H9 (cell line): Measurements from ENCODE around the gene CD247. TPM values are rescaled to one million over a fixed set of nuclear protein-coding genes. Genes with fewer than 3 reads are reported as not detected.

Experiments
- DNase-seq: peaks from one replicate; pipeline ENCODE4 v3.0.0-alpha.2; 2017
- H2AFZ ChIP-seq: one replicate; pipeline ENCODE4 v1.6.1; 2013; ENCODE audit warnings: mild to moderate bottlenecking, low read length, control low read depth, moderate library complexity
- H2AK5ac ChIP-seq: 2 replicates; pipeline ENCODE4 v1.6.1; 2013; ENCODE audit warnings: low read length, control low read depth, mixed read lengths; ENCODE audit not compliant: insufficient read length
- H2BK120ac ChIP-seq: one replicate; pipeline ENCODE4 v1.6.1; 2013; ENCODE audit warnings: low read depth, mild to moderate bottlenecking, low read length, control low read depth, inconsistent platforms; ENCODE audit not compliant: poor library complexity, severe bottlenecking
- H2BK12ac ChIP-seq: 2 replicates; pipeline ENCODE4 v1.6.1; 2013; ENCODE audit warnings: low read length, control low read depth, mixed read lengths, low read depth; ENCODE audit not compliant: insufficient read length
- H2BK15ac ChIP-seq: 2 replicates; pipeline ENCODE4 v1.6.1; 2013; ENCODE audit warnings: low read depth, low read length, control low read depth
- H2BK20ac ChIP-seq: one replicate; pipeline ENCODE4 v1.6.1; 2013; ENCODE audit warnings: low read depth, mild to moderate bottlenecking, low read length, control low read depth, inconsistent platforms; ENCODE audit not compliant: poor library complexity, severe bottlenecking
- H2BK5ac ChIP-seq: 2 replicates; pipeline ENCODE4 v1.6.1; 2013; ENCODE audit warnings: low read length, control low read depth, mixed read lengths; ENCODE audit not compliant: insufficient read length
- H3K14ac ChIP-seq: 2 replicates; pipeline ENCODE4 v1.6.1; 2013; ENCODE audit warnings: low read length, control low read depth; ENCODE audit not compliant: insufficient read depth
- H3K18ac ChIP-seq: 2 replicates; pipeline ENCODE4 v1.6.1; 2013; ENCODE audit warnings: low read depth, mild to moderate bottlenecking, mixed read lengths, low read length, control low read depth; ENCODE audit not compliant: insufficient read length
- H3K23ac ChIP-seq: 2 replicates; pipeline ENCODE4 v1.6.1; 2013; ENCODE audit warnings: low read length, control low read depth, mixed read lengths, low read depth; ENCODE audit not compliant: insufficient read length
- H3K23me2 ChIP-seq: 2 replicates; pipeline ENCODE4 v1.6.1; 2013; ENCODE audit warnings: low read depth, mild to moderate bottlenecking, mixed read lengths, low read length, control low read depth; ENCODE audit not compliant: insufficient read length, poor library complexity, severe bottlenecking
- H3K27ac ChIP-seq: 2 replicates; pipeline ENCODE4 v1.5.1; 2013; ENCODE audit warnings: low read length, control low read depth, mixed read lengths, low read depth; ENCODE audit not compliant: insufficient read length
- H3K27me3 ChIP-seq: 2 replicates; pipeline ENCODE4 v1.6.1; 2013; ENCODE audit warnings: low read length, control low read depth, inconsistent platforms; ENCODE audit not compliant: insufficient read depth
- H3K4ac ChIP-seq: 2 replicates; pipeline ENCODE4 v1.6.1; 2013; ENCODE audit warnings: low read depth, mild to moderate bottlenecking, control low read depth, inconsistent platforms, low read length, moderate library complexity
- H3K4me1 ChIP-seq: 2 replicates; pipeline ENCODE4 v1.6.1; 2013; ENCODE audit warnings: low read length, control low read depth, inconsistent platforms; ENCODE audit not compliant: insufficient read depth
- H3K4me2 ChIP-seq: 2 replicates; pipeline ENCODE4 v1.6.1; 2013; ENCODE audit warnings: low read length, control low read depth, mixed read lengths; ENCODE audit not compliant: insufficient read length, insufficient read depth
- H3K56ac ChIP-seq: 2 replicates; pipeline ENCODE4 v1.6.1; 2013; ENCODE audit warnings: low read depth, mild to moderate bottlenecking, mixed read lengths, low read length, control low read depth; ENCODE audit not compliant: insufficient read length
- H3K79me1 ChIP-seq: 2 replicates; pipeline ENCODE4 v1.6.1; 2013; ENCODE audit warnings: low read depth, mild to moderate bottlenecking, moderate library complexity, low read length, control low read depth, inconsistent platforms; ENCODE audit not compliant: insufficient read depth, poor library complexity, severe bottlenecking
- H3K79me2 ChIP-seq: 2 replicates; pipeline ENCODE4 v1.6.1; 2013; ENCODE audit warnings: low read length, control low read depth, inconsistent platforms; ENCODE audit not compliant: insufficient read depth
- H3K9ac ChIP-seq: 2 replicates; pipeline ENCODE4 v1.6.1; 2013; ENCODE audit warnings: low read length, control low read depth, mixed read lengths; ENCODE audit not compliant: insufficient read length; ENCODE audit errors: extremely low read depth
- H3K9me3 ChIP-seq: one replicate; pipeline ENCODE4 v1.6.1; 2013; ENCODE audit warnings: low read depth, low read length, inconsistent platforms; ENCODE audit not compliant: control insufficient read depth
- H3T11ph ChIP-seq: one replicate; pipeline ENCODE4 v1.6.1; 2013; ENCODE audit warnings: mild to moderate bottlenecking, low read length, control low read depth, inconsistent platforms
- H4K20me1 ChIP-seq: one replicate; pipeline ENCODE4 v1.6.1; 2013; ENCODE audit not compliant: control insufficient read depth, insufficient read length, insufficient read depth
- H4K5ac ChIP-seq: 2 replicates; pipeline ENCODE4 v1.6.1; 2013; ENCODE audit warnings: low read depth, mild to moderate bottlenecking, mixed read lengths, low read length, control low read depth; ENCODE audit not compliant: insufficient read length
- H4K8ac ChIP-seq: replicated peaks from 2 replicates; pipeline ENCODE4 v1.6.1; 2013; ENCODE audit warnings: low read length, control low read depth, mixed read lengths, low read depth; ENCODE audit not compliant: insufficient read length
- H4K91ac ChIP-seq: 2 replicates; pipeline ENCODE4 v1.6.1; 2013; ENCODE audit warnings: low read depth, mild to moderate bottlenecking, moderate library complexity, mixed read lengths, low read length, control low read depth; ENCODE audit not compliant: insufficient read length
- H3K27ac Mint-ChIP-seq, 3 experiments: 2 replicates in 2 of 3; 3 replicates in 1 of 3; pipeline ENCODE4 v1.8.0; 2020 to 2021; ENCODE audit warnings: mixed read lengths in 3 of 3, mild to moderate bottlenecking in 1 of 3, moderate library complexity in 1 of 3
- H3K27me3 Mint-ChIP-seq: 2 replicates; pipeline ENCODE4 v1.8.0; 2021; ENCODE audit warnings: low read depth, mild to moderate bottlenecking, moderate library complexity, mixed read lengths
- H3K36me3 Mint-ChIP-seq, 3 experiments: 2 replicates in 2 of 3; 3 replicates in 1 of 3; pipeline ENCODE4 v1.8.0; 2020 to 2021; ENCODE audit warnings: low read depth in 3 of 3, mixed read lengths in 3 of 3; ENCODE audit not compliant: insufficient read depth in 1 of 3
- H3K4me1 Mint-ChIP-seq, 2 experiments: 2 replicates each; pipeline ENCODE4 v1.8.0; 2020; ENCODE audit warnings: mixed read lengths in 2 of 2
- H3K4me3 Mint-ChIP-seq, 2 experiments: 2 replicates in 1 of 2; 3 replicates in 1 of 2; pipeline ENCODE4 v1.8.0; 2020 to 2021; ENCODE audit warnings: mild to moderate bottlenecking in 2 of 2, mixed read lengths in 2 of 2, moderate library complexity in 1 of 2
- H3K9me3 Mint-ChIP-seq, 2 experiments: 2 replicates in 1 of 2; 3 replicates in 1 of 2; pipeline ENCODE4 v1.8.0; 2020; ENCODE audit warnings: mild to moderate bottlenecking in 2 of 2, mixed read lengths in 2 of 2, moderate library complexity in 1 of 2
- WGBS: extraction: QIAGEN DNeasy Blood & Tissue Kit; methylation state at CpG from one replicate; pipeline ENCODE4 v1.1.7; 2013; ENCODE audit warnings: missing lambda C conversion rate, low lambda C conversion rate, mixed read lengths; ENCODE audit not compliant: insufficient read length; ENCODE audit errors: extremely low coverage; 5-methylcytosine and 5-hydroxymethylcytosine counted together
- total RNA-seq: library from RNA; stranded (reverse); gene quantifications from 2 replicates; pipeline ENCODE4 v1.2.1, GENCODE V29; 2021
- TF ChIP-seq, protein P1 (sequence below): fragments of 200-600 bp; sonication (generic); conservative IDR thresholded peaks from 3 replicates; pipeline ENCODE4 v1.8.0; 2021; ENCODE audit warnings: antibody characterized with exemption, mild to moderate bottlenecking

The CD247 gene
- total RNA-seq, 1 experiment from 2014 or later: 1.2 TPM

GRCh38 chr1:167502719-167503462, 15.4 kb downstream of the CD247 start:
- H3K27ac ChIP-seq: no peak overlapping the region
- no peaks in the 10 kb centered on the region for H4K20me1 ChIP-seq
- H4K5ac ChIP-seq: no peak overlapping the region
- no peak overlapping the region for H4K91ac ChIP-seq
- H3K79me2 ChIP-seq: no peaks in the 10 kb centered on the region
- no peak overlapping the region for H3T11ph ChIP-seq
- TF ChIP-seq, protein P1, sequence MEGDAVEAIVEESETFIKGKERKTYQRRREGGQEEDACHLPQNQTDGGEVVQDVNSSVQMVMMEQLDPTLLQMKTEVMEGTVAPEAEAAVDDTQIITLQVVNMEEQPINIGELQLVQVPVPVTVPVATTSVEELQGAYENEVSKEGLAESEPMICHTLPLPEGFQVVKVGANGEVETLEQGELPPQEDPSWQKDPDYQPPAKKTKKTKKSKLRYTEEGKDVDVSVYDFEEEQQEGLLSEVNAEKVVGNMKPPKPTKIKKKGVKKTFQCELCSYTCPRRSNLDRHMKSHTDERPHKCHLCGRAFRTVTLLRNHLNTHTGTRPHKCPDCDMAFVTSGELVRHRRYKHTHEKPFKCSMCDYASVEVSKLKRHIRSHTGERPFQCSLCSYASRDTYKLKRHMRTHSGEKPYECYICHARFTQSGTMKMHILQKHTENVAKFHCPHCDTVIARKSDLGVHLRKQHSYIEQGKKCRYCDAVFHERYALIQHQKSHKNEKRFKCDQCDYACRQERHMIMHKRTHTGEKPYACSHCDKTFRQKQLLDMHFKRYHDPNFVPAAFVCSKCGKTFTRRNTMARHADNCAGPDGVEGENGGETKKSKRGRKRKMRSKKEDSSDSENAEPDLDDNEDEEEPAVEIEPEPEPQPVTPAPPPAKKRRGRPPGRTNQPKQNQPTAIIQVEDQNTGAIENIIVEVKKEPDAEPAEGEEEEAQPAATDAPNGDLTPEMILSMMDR: no peak
- no peak overlapping the region for H2AFZ ChIP-seq
- no CpG with 5 or more reads among the region's 4 CpGs for WGBS
- H3K79me1 ChIP-seq: no peaks in the 10 kb centered on the region
- Mint-ChIP-seq H3K27ac (no peak overlapping the region), H3K27me3 (peaks cover 14% of the 10 kb centered on the region), H3K4me3 (peak overlapping the region in 1 of 2 experiments; percentile 5; a peak in 2 of 5 replicates), H3K9me3 (no peaks in the 10 kb centered on the region), H3K36me3 (no peaks in the 10 kb centered on the region), H3K4me1 (peaks cover 30 to 34% of the 10 kb centered on the region in 2 experiments)
- no peak overlapping the region for H3K56ac ChIP-seq
- H2BK20ac ChIP-seq: no peak overlapping the region
- no peak overlapping the region for H2BK15ac ChIP-seq
- no peak overlapping the region for H3K9ac ChIP-seq
- no peak overlapping the region for H3K4me2 ChIP-seq
- no peak overlapping the region for H3K18ac ChIP-seq
- no peak overlapping the region for H2BK120ac ChIP-seq
- no peak overlapping the region for H3K23ac ChIP-seq
- no peaks in the 10 kb centered on the region for H3K27me3 ChIP-seq
- peak; percentile 55 for DNase-seq
- H2BK5ac ChIP-seq: no peak overlapping the region
- no peak overlapping the region for H3K4ac ChIP-seq
- peaks cover 11% of the 10 kb centered on the region; the same call in 1 of the 2 replicates for H3K4me1 ChIP-seq
- H2BK12ac ChIP-seq: no peak overlapping the region
- H3K23me2 ChIP-seq: no peaks in the 10 kb centered on the region
- H2AK5ac ChIP-seq: no peak overlapping the region
- no peak overlapping the region for H4K8ac ChIP-seq
- H3K9me3 ChIP-seq: no peaks in the 10 kb centered on the region
- H3K14ac ChIP-seq: no peak overlapping the region
